ENCODE results near the gene S100PBP.
"Not testable (repeated sequence)": the region's sequence is repeated elsewhere in the genome, so short reads cannot be mapped to it uniquely, and the experiment has no call there.

The S100PBP gene

DNA sequence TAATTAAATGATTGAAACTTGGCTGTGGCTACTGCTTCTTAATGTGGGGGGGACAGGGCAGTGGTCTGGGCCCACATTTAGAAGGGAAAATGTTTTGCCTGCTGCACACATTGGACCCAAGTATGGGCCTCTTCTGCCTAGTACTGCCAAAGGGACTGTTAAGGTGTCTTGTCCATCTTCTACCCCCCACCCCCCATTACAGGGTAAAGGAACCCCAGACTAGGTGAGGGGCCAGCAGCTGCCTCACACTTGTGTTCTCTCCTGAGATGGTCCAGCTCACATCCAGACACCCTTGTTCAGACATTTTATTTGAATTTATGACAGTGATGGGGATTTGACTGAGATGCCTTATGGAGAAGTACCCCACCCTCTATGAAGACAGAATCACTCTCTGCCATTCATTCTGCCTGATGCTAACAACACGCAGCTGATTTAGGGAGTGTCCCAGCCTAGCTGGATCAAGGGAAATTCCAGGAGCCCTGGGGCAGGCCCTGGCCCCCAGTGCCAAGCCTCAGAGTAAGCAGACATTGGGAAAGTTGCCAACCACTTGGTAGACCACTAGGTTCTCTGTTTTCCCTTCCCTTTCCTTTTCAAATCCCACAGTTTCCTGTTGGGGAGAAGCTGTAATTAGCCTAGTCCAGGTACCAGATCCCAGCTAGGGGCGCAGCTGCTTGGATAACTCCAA is 42.4 kb upstream of the S100PBP start:
- Histone ChIP-seq H3K4me1 (ENCODE audit: control insufficient read depth, insufficient read depth, low read length) (peaks cover 34% of the 10 kb centered on the region), H3K27me3 (ENCODE audit: control insufficient read depth, insufficient read depth, low read length) (no peaks in the 10 kb centered on the region), H3K36me3 (ENCODE audit: control insufficient read depth, insufficient read depth, low read length) (peaks cover 28% of the 10 kb centered on the region), H3K9me3 (ENCODE audit: control insufficient read depth, low read length) (no peaks in the 10 kb centered on the region), H3K9ac (ENCODE audit: low read length) (peak overlapping the region; percentile 23), H3K4me3 (ENCODE audit: low read length) (no peak overlapping the region)

DNA sequence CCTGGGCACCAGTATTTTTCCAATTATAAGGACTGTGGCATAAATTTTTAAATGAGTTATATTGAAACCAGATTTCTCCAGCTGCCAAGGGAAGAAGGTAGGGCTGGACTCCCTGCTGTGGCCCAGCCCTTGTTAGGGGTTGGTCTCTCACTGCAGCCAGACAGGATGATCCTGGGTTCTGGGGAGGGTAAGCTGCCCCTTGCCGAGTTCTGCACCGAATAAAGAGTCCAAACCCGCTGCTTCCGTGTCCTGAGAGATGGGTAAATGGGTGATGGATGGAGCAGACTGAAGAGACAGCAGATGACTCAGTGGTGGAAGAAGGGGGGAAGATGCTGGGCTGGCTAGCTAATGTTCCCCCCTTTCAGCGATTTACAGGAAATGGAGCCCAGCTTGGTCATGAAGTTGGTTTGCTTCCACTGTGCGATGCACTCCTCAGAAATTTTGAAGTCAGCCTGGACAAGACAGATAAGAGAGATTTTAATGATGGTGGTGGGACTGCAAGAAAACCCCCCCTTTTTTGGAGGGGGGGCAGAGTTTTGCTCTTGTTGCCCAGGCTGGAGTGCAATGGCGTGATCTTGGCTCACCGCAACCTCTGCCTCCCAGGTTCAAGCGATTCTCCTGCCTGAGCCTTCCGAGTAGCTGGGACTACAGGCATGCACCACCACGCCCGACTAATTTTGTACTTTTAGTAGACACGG is 41.7 kb upstream of the S100PBP start:
- no peaks in the 10 kb centered on the region for H3K9me3 ChIP-seq (ENCODE audit: control insufficient read depth, low read length)
- H3K27me3 ChIP-seq (ENCODE audit: control insufficient read depth, insufficient read depth, low read length): no peaks in the 10 kb centered on the region
- no peak overlapping the region for H3K4me3 ChIP-seq (ENCODE audit: low read length)
- H3K9ac ChIP-seq (ENCODE audit: low read length): peak overlapping the region; percentile 23
- H3K4me1 ChIP-seq (ENCODE audit: control insufficient read depth, insufficient read depth, low read length): peaks cover 34% of the 10 kb centered on the region
- H3K36me3 ChIP-seq (ENCODE audit: control insufficient read depth, insufficient read depth, low read length): peaks cover 27% of the 10 kb centered on the region

DNA sequence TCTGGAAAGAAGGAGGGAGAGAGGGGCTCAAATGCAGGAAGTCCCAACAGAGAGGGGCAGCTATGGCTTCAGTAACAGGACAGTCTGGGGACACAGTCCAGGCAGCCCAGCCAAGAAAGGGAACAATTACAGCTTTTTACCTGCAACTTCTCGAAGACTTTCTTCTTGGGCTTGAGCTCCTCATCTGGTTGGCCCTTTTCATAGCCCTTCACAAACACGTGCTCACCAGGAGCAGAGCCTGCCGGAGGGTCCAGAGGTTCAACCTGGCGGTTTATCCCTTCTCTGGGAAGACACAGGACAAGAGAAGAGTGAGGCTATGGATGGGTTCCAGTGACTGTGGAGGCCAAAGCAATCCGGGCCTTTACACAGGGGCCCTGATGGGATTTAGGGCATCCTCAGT is 38.2 kb upstream of the S100PBP start:
- H3K4me1 ChIP-seq (ENCODE audit: control insufficient read depth, insufficient read depth, low read length): peaks cover 11% of the 10 kb centered on the region
- H3K4me3 ChIP-seq (ENCODE audit: low read length): no peak overlapping the region
- no peaks in the 10 kb centered on the region for H3K27me3 ChIP-seq (ENCODE audit: control insufficient read depth, insufficient read depth, low read length)
- H3K9ac ChIP-seq (ENCODE audit: low read length): no peak overlapping the region
- peaks cover 18% of the 10 kb centered on the region for H3K36me3 ChIP-seq (ENCODE audit: control insufficient read depth, insufficient read depth, low read length)
- H3K9me3 ChIP-seq (ENCODE audit: control insufficient read depth, low read length): no peaks in the 10 kb centered on the region

DNA sequence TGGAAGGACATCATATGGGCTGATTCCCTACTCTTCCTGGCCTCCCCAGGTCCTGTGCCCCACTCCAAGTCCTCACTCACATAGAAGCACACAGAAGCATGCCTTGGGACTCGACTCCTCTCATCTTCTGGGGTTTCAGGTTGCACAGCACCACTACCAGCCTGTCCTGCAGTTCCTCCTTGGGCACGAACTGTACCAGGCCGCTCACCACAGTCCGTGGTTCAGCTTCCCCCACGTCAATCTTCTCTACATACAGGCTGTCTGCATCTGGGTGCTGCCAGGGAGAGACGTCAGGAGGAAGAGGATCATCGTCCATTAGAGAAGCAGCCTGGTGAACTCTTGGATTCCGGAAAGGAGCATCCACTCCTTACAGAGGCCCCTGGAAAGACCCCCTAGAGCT is 37.4 kb upstream of the S100PBP start:
- H3K36me3 ChIP-seq (ENCODE audit: control insufficient read depth, insufficient read depth, low read length): peaks cover 17% of the 10 kb centered on the region

DNA sequence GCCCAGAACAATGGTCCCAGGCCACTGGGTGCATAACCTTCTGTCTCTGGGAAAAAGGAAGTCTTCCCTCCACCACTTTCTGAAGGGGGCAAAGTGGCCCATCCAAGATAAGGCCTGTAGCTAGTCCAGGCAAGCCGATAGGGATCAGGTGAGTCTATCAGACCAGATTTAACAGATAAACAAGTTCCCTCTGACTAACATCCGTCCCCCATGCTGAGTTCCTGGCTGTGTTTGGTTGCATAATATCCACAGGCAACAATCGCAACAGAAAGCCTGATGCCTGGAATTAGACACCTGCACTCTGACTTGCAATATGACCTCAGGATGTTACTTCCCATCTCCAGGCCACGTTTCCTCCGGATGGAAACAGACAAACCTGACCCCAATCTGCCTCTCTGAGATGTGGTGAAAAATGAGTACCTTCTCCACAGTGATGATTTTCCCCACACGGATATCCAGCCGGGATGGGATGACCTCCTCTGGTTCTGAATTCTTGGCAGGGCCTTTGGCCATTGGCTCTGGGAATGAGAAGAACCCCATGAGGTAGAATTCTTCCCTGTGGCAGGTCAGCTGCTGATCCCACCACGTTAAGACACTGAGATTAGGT is 36.7 kb upstream of the S100PBP start:
- H3K9me3 ChIP-seq (ENCODE audit: control insufficient read depth, low read length): no peaks in the 10 kb centered on the region
- peaks cover 9% of the 10 kb centered on the region for H3K36me3 ChIP-seq (ENCODE audit: control insufficient read depth, insufficient read depth, low read length)
- no peaks in the 10 kb centered on the region for H3K27me3 ChIP-seq (ENCODE audit: control insufficient read depth, insufficient read depth, low read length)
- H3K4me3 ChIP-seq (ENCODE audit: low read length): no peak overlapping the region
- H3K4me1 ChIP-seq (ENCODE audit: control insufficient read depth, insufficient read depth, low read length): peaks cover under 1% of the 10 kb centered on the region
- no peak overlapping the region for H3K9ac ChIP-seq (ENCODE audit: low read length)

More for the DNA sequence above, 37.4 kb upstream of the S100PBP start:
- H3K4me1 ChIP-seq (ENCODE audit: control insufficient read depth, insufficient read depth, low read length): peaks cover 8% of the 10 kb centered on the region
- no peak overlapping the region for H3K9ac ChIP-seq (ENCODE audit: low read length)
- no peaks in the 10 kb centered on the region for H3K27me3 ChIP-seq (ENCODE audit: control insufficient read depth, insufficient read depth, low read length)
- H3K9me3 ChIP-seq (ENCODE audit: control insufficient read depth, low read length): no peaks in the 10 kb centered on the region
- H3K4me3 ChIP-seq (ENCODE audit: low read length): no peak overlapping the region

DNA sequence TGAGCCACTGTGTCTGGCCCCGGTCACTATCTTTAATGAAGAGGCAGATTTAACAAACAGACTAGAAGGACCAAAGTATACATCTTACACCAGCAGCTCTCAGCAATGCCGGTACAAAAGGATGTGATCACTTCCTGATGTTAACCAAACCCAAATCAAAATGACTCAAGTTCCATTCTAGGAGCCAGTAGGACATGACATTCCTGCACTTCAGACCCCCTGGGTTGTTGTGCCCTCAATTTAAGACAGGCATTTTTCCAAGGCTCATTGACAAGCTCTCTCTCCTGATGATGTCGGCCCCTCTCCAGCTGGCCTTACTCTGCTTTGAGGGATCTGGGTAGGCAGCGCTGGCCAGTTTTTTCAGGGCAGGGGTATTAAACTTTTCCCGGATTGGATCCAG is 35.4 kb upstream of the S100PBP start:
- Histone ChIP-seq H3K4me1 (ENCODE audit: control insufficient read depth, insufficient read depth, low read length) (no peaks in the 10 kb centered on the region), H3K27me3 (ENCODE audit: control insufficient read depth, insufficient read depth, low read length) (no peaks in the 10 kb centered on the region), H3K9ac (ENCODE audit: low read length) (no peak overlapping the region), H3K9me3 (ENCODE audit: control insufficient read depth, low read length) (no peaks in the 10 kb centered on the region), H3K4me3 (ENCODE audit: low read length) (no peak overlapping the region), H3K36me3 (ENCODE audit: control insufficient read depth, insufficient read depth, low read length) (peaks cover 9% of the 10 kb centered on the region)

DNA sequence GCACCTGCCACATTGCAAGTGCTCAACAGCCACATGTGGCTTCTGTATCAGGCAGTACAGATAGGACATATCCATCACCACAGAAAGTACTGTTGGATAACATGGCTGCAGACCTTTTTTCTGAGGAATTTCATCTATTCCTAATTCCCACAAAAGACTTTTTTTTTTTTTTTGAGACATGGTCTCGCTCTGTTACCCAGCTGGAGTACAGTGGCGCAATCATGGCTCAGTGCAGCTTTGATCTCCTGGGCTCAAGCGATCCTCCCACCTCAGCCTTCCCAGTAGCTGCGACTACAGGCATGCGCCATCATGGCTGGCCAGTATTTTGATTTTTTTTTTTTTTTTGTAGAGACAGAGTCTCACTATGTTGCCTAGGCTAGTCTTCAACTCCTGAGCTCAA is 33.6 kb upstream of the S100PBP start:
- H3K36me3 ChIP-seq (ENCODE audit: control insufficient read depth, insufficient read depth, low read length): peaks cover 11% of the 10 kb centered on the region
- no peaks in the 10 kb centered on the region for H3K4me1 ChIP-seq (ENCODE audit: control insufficient read depth, insufficient read depth, low read length)
- H3K9me3 ChIP-seq (ENCODE audit: control insufficient read depth, low read length): no peaks in the 10 kb centered on the region
- H3K27me3 ChIP-seq (ENCODE audit: control insufficient read depth, insufficient read depth, low read length): no peaks in the 10 kb centered on the region
- H3K4me3 ChIP-seq (ENCODE audit: low read length): no peak overlapping the region
- H3K9ac ChIP-seq (ENCODE audit: low read length): no peak overlapping the region

DNA sequence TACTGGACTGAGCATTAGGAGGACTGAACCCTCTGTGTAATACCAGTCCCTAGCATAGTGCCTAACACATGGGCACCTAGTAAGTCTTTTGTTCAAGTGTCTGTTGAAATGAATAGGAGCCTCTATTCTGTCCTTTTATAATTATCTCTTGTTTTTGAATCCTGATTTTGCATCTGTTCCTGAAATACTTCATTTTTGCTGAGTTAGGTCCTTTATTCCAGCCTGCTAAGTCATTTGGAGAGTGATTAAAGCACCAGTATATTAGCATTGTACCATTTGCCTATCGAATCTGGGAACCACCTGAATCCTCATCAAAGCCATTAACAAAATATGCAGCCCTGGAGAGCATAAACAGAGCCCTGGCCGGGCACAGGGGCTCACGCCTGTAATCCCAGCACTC is 32.6 kb upstream of the S100PBP start:
- no peaks in the 10 kb centered on the region for H3K9me3 ChIP-seq (ENCODE audit: control insufficient read depth, low read length)
- no peak overlapping the region for H3K9ac ChIP-seq (ENCODE audit: low read length)
- peaks cover 3% of the 10 kb centered on the region for H3K4me1 ChIP-seq (ENCODE audit: control insufficient read depth, insufficient read depth, low read length)
- no peak overlapping the region for H3K4me3 ChIP-seq (ENCODE audit: low read length)
- no peaks in the 10 kb centered on the region for H3K27me3 ChIP-seq (ENCODE audit: control insufficient read depth, insufficient read depth, low read length)
- peaks cover 12% of the 10 kb centered on the region for H3K36me3 ChIP-seq (ENCODE audit: control insufficient read depth, insufficient read depth, low read length)

DNA sequence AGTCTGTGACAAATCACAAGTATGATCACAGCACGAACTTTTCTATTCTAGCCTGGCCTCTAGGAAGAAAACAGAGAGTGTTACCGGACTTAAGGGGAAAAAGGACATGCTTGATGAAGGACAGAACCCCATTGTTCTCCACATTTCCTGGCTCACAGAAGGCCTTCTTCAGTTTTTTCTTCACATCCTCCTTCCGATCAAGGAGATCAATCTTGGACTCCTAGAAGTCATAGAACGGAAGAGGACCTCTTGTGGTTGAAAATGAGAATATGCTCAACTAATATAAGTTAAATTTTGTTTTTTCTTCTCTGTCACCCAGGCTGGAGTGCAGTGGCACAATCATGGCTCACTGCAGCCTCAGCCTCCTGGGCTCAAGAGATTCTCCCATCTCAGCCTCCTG is 30.6 kb upstream of the S100PBP start:
- peaks cover 6% of the 10 kb centered on the region for H3K4me1 ChIP-seq (ENCODE audit: control insufficient read depth, insufficient read depth, low read length)
- no peak overlapping the region for H3K9ac ChIP-seq (ENCODE audit: low read length)
- H3K4me3 ChIP-seq (ENCODE audit: low read length): no peak overlapping the region
- no peaks in the 10 kb centered on the region for H3K9me3 ChIP-seq (ENCODE audit: control insufficient read depth, low read length)
- H3K36me3 ChIP-seq (ENCODE audit: control insufficient read depth, insufficient read depth, low read length): peaks cover 3% of the 10 kb centered on the region
- no peaks in the 10 kb centered on the region for H3K27me3 ChIP-seq (ENCODE audit: control insufficient read depth, insufficient read depth, low read length)

DNA sequence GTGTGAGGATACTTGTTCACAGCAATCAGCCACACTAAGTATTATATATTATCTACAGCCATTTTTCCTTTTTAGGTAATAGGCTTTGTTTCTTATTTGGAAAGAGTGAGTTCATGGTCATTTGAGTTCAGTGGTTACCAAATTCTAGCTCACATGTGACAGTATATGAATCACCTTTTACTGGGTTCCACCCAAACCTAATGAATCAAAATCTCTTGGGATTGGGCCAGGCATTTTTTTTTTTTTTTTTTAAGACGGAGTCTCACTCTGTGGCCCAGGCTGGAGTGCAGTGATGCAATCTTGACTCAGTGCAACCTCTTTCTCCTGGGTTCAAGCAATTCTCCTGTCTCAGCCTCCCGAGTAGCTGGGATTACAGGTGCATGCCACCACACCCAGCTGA is 28.1 kb upstream of the S100PBP start:
- H3K9me3 ChIP-seq (ENCODE audit: control insufficient read depth, low read length); H3K27me3 ChIP-seq (ENCODE audit: control insufficient read depth, insufficient read depth, low read length); H3K4me3 ChIP-seq (ENCODE audit: low read length); H3K36me3 ChIP-seq (ENCODE audit: control insufficient read depth, insufficient read depth, low read length): not testable (repeated sequence)
- H3K4me1 ChIP-seq (ENCODE audit: control insufficient read depth, insufficient read depth, low read length): peaks cover 11% of the 10 kb centered on the region
- peak overlapping the region; percentile 15 for H3K9ac ChIP-seq (ENCODE audit: low read length)

DNA sequence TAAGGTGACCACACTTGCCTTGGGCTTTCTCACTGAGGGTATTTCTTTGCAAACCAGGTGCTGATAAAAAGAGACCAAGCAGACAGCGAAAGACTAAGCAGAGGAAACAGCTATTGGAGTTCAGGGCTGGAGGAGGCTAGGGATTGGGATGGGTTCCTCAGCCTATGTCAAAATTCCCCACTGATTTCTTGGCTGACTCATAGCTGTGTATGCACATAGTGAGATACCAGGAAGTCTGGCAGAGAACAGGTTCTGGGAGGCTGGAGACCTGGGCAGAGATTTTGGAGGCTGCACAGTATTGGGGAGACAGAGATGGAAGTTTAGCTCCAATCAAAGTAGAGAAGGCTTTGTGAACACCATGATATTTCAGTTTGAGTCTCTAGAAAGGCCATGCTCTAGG is 25.6 kb upstream of the S100PBP start:
- Histone ChIP-seq H3K4me3 (ENCODE audit: low read length) (no peak overlapping the region), H3K9ac (ENCODE audit: low read length) (no peak overlapping the region), H3K9me3 (ENCODE audit: control insufficient read depth, low read length) (no peaks in the 10 kb centered on the region), H3K4me1 (ENCODE audit: control insufficient read depth, insufficient read depth, low read length) (peaks cover 11% of the 10 kb centered on the region), H3K27me3 (ENCODE audit: control insufficient read depth, insufficient read depth, low read length) (no peaks in the 10 kb centered on the region), H3K36me3 (ENCODE audit: control insufficient read depth, insufficient read depth, low read length) (peaks cover 3% of the 10 kb centered on the region)

DNA sequence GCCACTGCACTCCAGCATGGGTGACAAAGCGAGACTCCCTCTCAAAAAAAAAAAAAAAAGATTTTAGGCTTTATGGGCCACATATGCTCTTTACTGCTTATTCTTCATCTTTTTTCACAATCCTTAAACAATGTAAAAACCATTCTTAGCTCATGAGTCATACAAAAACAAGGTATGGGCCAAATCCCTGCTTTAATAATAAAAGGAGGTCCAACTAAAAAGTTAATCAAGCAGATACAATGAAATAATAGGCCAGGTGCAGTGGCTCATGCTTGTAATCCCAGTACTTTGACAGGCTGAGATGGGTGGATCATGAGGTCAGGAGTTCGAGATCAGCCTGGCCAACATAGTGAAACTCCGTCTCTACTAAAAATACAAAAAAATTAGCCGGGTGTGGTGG is 21.7 kb upstream of the S100PBP start:
- H3K4me1 ChIP-seq (ENCODE audit: control insufficient read depth, insufficient read depth, low read length); H3K4me3 ChIP-seq (ENCODE audit: low read length); H3K36me3 ChIP-seq (ENCODE audit: control insufficient read depth, insufficient read depth, low read length); H3K27me3 ChIP-seq (ENCODE audit: control insufficient read depth, insufficient read depth, low read length); H3K9me3 ChIP-seq (ENCODE audit: control insufficient read depth, low read length); H3K9ac ChIP-seq (ENCODE audit: low read length): not testable (repeated sequence)
